Stimulated activated memory B cell treated with anti-CD40 and anti-IgM and Interleukin-4, amounts not matched to agents 10 μg/mL and 1 μg/mL and 100 μg/mL, for 72 hours (primary cell): ENCODE results near the gene YBX2.

Experiments
- ATAC-seq: fragments of 150-1000 bp; cut with Tn5 transposase; 2 replicates; pipeline ENCODE4 v1.10.0; 2021
- H3K27ac Mint-ChIP-seq: one replicate; pipeline ENCODE4 v1.8.0; 2022; ENCODE audit warnings: mild to moderate bottlenecking, mixed read lengths
- H3K27me3 Mint-ChIP-seq: one replicate; pipeline ENCODE4 v1.8.0; 2022; ENCODE audit warnings: mixed read lengths
- H3K36me3 Mint-ChIP-seq: one replicate; pipeline ENCODE4 v1.8.0; 2022; ENCODE audit warnings: mixed read lengths
- H3K4me1 Mint-ChIP-seq: one replicate; pipeline ENCODE4 v1.8.0; 2022; ENCODE audit warnings: mixed read lengths
- H3K4me3 Mint-ChIP-seq: one replicate; pipeline ENCODE4 v1.8.0; 2022; ENCODE audit warnings: mild to moderate bottlenecking, moderate library complexity, mixed read lengths
- H3K9me3 Mint-ChIP-seq: one replicate; pipeline ENCODE4 v1.8.0; 2022; ENCODE audit warnings: mixed read lengths

YBX2 gene

DNA sequence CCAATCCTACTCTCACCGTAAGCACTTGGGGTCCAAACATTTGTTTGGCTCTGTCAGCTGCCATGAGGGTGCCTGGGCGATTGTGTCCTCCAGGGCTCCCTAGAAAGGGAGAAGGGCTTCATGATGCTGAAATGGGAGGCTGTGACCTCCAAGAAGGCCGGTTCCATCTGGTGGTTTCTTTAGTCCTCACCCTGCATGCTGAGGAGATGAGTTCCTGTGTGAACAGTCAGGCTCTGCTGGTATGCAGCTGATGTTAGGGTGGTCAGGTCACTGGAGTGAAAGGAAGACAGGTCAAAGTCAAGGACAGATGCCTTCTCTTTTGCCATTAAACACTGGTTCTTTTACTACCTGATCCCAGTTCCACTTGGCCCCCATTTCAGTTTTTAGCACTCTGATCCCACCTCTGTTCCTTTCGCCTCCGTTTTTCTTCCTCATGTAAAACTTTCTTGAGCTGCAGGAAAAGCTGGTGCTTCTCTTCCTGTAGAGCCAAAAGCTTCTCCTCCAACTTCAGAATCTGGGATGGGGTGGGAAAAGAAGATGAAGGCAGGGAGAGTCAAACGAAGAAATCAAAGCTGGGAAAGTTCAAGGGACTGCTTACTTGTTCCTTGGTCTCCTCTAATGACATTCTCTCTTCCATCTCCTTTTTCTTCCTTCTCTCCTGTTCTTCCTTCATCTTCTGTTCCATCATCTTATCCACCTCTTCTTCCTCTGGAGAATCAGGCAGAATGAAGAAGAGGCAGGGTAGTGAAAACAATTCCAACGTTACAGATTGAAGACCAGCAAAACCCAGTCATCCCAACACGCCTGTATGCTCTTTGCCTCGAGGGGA is 19.7 kb upstream of the YBX2 start:
- peaks cover 82% of the 10 kb centered on the region for H3K36me3 Mint-ChIP-seq
- no peaks in the 10 kb centered on the region for H3K9me3 Mint-ChIP-seq
- ATAC-seq, result no peak
- H3K27ac Mint-ChIP-seq, result peak overlapping the region; percentile 86
- H3K4me1 Mint-ChIP-seq, result peaks cover 67% of the 10 kb centered on the region
- H3K4me3 Mint-ChIP-seq, result peak overlapping the region; percentile 88
- no peaks in the 10 kb centered on the region for H3K27me3 Mint-ChIP-seq

DNA sequence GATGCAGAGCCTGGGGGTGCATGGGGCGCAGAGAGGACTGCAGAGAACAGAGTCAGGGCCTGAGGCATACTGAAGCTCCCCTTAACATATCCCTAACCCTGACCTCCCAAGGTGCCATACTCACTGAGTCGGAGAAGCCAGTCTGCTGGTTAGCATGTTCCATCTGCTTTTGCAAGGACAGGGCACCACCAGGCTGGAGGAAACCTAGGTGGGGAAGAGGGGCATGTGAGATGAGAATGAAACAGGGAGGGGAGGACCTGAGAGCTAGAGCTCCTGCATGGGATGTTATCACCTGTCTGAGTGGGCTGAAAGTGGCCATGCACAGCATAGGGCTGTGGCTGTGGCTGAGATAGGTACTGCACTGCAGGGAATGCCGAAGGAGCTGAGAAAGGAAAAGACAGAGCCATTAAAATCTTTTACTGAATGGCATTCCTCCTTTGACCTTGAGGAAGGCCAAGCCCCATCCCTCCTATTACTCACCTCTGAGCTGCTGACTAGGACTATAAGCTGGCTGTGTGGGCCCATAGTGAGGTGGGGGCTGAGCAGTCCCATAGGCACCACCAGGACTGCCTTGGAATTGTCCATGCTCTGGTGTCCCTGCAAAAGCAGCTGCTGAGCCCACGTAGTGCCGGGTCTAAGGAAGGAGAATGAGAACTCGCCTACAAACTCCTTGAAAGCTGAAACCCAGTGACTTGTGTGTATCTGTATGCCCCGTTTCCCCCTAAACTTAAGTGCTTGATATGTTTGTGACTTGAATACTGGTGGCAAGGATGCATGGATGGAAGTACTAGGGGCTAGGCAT is 18.9 kb upstream of the YBX2 start:
- Mint-ChIP-seq H3K9me3 (no peaks in the 10 kb centered on the region), H3K4me3 (peak overlapping the region; percentile 88), H3K36me3 (peaks cover 81% of the 10 kb centered on the region), H3K27ac (peak overlapping the region; percentile 86), H3K27me3 (no peaks in the 10 kb centered on the region), H3K4me1 (peaks cover 69% of the 10 kb centered on the region)
- no peak for ATAC-seq

DNA sequence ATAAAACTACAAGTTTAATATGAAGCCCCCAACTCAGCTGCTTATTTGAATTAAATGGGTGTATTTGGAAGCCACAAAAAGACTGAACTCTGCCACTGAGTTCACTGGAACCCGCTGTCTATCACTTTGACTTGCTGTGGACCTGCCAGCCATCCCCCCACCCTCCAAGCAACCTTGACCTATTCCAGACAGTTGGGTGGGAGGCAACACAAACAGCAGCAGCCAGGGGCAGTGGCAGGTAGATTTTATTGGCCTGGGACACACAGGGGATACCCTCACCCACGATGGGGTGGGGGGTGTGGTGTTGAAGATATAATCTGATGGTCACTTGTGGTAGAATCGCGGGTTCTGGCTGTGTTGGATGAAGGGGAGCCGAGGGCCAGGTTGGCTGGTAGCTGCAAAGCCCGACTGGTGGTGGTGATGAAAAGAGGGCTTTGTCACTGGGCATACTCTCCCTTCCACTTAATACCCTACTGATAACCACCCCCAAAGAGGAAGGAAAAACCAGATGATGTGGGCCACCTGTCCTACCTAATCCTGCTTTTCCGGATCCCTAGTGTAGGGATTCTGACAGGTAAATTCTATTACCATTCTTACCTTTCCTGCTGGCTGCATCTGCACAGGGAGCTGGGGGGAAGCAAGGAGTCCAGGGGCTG is 18.1 kb upstream of the YBX2 start:
- H3K27me3 Mint-ChIP-seq, result no peaks in the 10 kb centered on the region
- peaks cover 74% of the 10 kb centered on the region for H3K36me3 Mint-ChIP-seq
- H3K27ac Mint-ChIP-seq, result peak overlapping the region; percentile 86
- no peaks in the 10 kb centered on the region for H3K9me3 Mint-ChIP-seq
- ATAC-seq, result no peak
- no peak overlapping the region for H3K4me3 Mint-ChIP-seq
- H3K4me1 Mint-ChIP-seq, result peaks cover 69% of the 10 kb centered on the region

DNA sequence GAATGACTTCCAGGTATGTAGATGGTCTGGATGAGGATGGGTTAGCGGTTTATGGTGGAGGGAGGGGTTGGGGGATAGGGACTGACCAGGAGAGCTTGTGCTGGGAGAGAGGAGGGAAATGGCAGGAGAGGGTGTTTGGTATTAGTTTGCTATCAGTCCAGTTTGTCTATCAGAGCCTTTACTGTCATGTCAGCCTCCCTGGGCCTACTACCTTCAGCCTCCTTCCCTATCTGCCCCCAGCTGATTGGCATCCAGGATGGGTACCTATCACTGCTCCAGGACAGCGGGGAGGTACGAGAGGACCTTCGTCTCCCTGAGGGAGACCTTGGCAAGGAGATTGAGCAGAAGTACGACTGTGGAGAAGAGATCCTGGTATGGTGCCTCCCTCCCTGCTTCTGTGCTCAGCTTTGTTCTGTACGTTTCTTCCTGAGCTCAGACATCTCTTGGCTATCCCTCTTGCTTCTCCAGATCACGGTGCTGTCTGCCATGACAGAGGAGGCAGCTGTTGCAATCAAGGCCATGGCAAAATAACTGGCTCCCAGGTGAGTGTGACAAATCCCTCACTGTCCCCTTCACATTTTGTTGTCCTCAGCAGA is 16.8 kb upstream of the YBX2 start:
- no peak for ATAC-seq
- no peak overlapping the region for H3K4me3 Mint-ChIP-seq
- peaks cover 62% of the 10 kb centered on the region for H3K36me3 Mint-ChIP-seq
- peak overlapping the region; percentile 11 for H3K27ac Mint-ChIP-seq
- no peaks in the 10 kb centered on the region for H3K9me3 Mint-ChIP-seq
- peaks cover 64% of the 10 kb centered on the region for H3K4me1 Mint-ChIP-seq
- H3K27me3 Mint-ChIP-seq, result no peaks in the 10 kb centered on the region

DNA sequence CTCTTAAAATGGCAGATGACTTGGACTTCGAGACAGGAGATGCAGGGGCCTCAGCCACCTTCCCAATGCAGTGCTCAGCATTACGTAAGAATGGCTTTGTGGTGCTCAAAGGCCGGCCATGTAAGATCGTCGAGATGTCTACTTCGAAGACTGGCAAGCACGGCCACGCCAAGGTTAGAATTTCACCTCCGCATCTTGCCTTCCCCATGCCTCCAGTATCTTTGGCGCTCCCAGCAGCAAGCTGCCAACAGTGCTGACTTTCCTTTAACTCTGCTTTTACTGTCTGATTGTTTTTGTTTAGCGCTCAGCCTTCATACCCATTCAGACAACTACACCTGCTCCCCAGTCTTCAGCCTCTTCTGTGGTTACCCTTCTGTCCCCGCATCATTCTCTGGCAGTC is 15.2 kb upstream of the YBX2 start:
- H3K4me3 Mint-ChIP-seq, result peak overlapping the region; percentile 80

DNA sequence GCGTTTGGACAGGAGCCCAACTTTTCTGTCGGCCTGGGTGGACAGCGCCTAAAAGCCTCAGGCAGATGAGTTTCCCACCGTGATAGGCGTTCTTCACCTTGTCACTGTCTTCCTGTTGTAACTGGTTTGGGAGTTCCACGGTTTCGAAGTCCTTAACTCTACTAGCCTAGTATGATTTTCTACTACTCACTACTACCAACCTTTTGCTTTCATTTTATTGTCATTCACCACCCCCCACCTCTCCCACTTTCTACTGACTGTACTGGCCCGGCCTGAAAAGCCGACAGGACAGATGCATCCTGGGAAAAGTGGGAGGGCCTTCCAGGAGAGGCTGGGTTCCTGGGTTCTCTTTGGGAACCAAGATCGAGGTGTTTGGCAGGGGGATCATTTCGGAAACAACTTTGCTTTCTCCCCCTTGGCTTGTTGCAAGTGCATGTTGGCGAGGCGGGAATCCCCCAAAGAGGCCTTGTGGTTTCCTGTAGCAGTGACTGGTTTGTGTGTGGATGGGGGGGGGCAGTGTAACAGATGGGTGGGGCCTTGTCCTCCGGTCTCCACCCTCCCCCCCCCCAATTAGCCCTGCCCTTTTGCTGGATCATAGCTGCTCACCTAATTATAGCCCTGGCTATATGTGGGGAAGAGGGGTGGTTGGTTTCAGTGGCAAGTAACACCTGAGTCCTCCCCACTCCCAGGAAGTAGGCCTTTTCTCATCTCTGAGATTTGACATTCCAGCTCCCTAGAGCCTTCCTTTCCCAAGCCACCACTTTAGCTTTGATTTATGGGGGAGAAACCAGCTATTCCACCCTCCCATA is 14.4 kb upstream of the YBX2 start:
- peaks cover 49% of the 10 kb centered on the region for H3K4me1 Mint-ChIP-seq
- H3K4me3 Mint-ChIP-seq, result peak overlapping the region; percentile 80
- no peaks in the 10 kb centered on the region for H3K9me3 Mint-ChIP-seq
- H3K36me3 Mint-ChIP-seq, result peaks cover 52% of the 10 kb centered on the region
- peak overlapping the region; percentile 93 for H3K27ac Mint-ChIP-seq
- peak; percentile 49 for ATAC-seq
- no peaks in the 10 kb centered on the region for H3K27me3 Mint-ChIP-seq

More for the DNA sequence above, 15.2 kb upstream of the YBX2 start:
- H3K36me3 Mint-ChIP-seq, result peaks cover 59% of the 10 kb centered on the region
- H3K27me3 Mint-ChIP-seq, result no peaks in the 10 kb centered on the region
- H3K9me3 Mint-ChIP-seq, result no peaks in the 10 kb centered on the region
- H3K27ac Mint-ChIP-seq, result peak overlapping the region; percentile 93
- peaks cover 57% of the 10 kb centered on the region for H3K4me1 Mint-ChIP-seq
- ATAC-seq, result no peak

DNA sequence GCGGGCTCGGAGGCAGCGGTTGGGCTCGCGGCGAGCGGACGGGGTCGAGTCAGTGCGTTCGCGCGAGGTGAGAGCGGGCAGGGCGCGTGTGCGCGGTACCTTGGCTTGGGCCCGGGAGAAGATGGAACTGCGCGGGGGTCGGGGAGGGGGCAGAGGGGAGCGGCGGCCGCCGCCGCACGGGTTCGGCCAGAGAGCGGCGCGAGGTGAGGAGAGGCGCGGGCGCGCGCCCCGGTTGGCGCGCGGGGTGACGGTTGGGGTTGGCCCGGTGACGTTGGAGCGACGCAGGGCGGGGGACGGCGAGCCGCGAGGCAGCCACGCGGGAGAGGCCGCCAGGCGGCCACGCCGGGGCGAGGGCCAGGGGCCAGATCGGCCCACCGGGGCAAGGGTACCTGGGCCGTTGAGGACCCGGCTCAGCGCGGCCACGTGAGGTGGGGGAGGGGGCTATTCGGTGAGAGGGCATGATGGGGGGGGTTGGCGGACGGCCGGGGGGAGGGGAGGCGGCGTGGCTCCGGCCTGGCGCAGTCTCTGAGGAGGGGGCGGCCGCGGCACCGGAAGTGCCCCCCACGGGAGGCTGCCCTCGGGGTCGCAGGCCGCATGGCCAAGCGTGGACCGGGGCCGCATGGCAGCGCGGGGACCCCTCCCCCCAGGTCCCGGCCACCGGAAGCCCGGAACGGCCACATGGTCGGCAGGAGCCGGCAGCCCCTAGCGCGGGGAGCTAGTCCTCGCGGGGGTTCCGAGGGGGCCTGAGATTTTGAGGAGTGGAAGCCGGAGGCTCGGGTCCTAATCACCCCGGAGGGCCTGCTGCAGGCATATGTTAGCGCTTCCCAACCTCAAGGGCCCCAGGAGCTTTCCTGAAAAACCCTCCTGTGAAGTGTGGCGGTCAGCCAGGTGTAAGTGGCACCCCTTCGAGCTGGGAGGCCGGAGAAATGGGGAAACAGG is 13.5 kb upstream of the YBX2 start:
- H3K36me3 Mint-ChIP-seq, result peaks cover 45% of the 10 kb centered on the region
- H3K27me3 Mint-ChIP-seq, result no peaks in the 10 kb centered on the region
- H3K4me3 Mint-ChIP-seq, result peak overlapping the region; percentile 80
- peaks cover 41% of the 10 kb centered on the region for H3K4me1 Mint-ChIP-seq
- peak; percentile 43 for ATAC-seq
- H3K9me3 Mint-ChIP-seq, result no peaks in the 10 kb centered on the region
- peak overlapping the region; percentile 93 for H3K27ac Mint-ChIP-seq

DNA sequence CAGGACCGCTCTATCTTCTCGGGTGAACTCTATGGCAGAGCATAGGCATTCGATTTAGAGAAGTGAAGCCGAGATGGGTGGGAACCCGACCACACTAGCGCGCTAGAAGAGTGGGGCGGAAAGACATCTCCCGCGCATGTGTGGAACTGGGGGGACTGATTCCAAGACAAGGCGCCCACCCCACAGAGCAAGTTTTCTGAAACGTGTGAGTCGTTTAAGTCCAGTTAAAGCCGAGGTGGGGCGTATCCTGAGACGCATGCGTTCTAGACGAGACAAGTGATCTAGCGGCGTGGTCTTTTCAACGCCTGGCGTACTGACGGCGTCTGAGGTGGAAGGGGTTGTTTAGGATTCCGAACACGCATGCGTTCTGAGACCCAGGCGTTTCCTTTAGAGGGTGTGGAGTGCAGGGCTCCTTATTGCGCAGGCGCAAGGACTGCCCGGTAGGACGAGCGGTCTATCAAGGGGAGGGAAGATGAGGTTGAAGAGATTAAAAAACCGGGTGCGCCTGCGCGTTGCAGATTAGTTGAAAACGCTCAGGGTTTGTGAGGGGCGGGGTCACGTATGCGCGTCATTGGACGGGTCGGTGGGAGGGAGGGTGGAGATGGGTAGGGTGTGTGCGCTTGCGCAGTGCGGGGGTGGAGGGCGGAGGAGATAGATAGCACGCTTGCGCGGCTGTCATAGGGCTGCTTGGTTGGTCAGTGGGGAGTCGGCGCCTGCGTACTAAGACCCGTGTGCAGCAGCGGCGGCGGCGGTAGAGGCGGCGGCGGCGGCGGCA is 12.7 kb upstream of the YBX2 start, which contains the start of gene EIF5A:
EIF5A (plus strand) TSS at position 718 of the 775 bp plus-strand sequence. CDS start 2,008 bp downstream, outside the sequence.
- peak; percentile 90 for ATAC-seq
- Mint-ChIP-seq H3K9me3 (no peaks in the 10 kb centered on the region), H3K27ac (peak within 1 kb of the TSS; percentile 93), H3K4me1 (peaks cover 32% of the 10 kb centered on the region), H3K4me3 (peak within 1 kb of the TSS; percentile 80), H3K27me3 (no peaks in the 10 kb centered on the region), H3K36me3 (peaks cover 36% of the 10 kb centered on the region)

DNA sequence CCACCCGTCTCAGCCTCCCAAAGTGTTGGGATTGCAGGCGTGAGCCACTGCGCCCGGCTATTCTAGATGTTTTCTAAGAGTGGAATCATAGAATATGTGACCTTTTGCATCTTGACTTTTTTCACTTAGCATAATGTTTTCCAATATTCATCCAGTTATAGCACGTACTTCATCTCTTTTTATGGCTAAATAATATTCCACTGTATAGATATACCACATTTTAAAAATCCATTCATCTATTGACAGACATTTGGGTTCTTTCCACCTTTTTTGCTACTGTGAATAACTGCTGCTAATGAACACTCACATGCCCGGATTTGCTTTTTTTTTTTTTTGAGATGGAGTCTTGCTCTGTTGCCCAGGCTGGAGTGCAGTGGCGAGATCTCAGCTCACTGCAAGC is 9.7 kb upstream of the YBX2 start:
- no peak overlapping the region for H3K27ac Mint-ChIP-seq
- H3K4me3 Mint-ChIP-seq, result no peak overlapping the region
- H3K4me1 Mint-ChIP-seq, result peaks cover 3% of the 10 kb centered on the region

DNA sequence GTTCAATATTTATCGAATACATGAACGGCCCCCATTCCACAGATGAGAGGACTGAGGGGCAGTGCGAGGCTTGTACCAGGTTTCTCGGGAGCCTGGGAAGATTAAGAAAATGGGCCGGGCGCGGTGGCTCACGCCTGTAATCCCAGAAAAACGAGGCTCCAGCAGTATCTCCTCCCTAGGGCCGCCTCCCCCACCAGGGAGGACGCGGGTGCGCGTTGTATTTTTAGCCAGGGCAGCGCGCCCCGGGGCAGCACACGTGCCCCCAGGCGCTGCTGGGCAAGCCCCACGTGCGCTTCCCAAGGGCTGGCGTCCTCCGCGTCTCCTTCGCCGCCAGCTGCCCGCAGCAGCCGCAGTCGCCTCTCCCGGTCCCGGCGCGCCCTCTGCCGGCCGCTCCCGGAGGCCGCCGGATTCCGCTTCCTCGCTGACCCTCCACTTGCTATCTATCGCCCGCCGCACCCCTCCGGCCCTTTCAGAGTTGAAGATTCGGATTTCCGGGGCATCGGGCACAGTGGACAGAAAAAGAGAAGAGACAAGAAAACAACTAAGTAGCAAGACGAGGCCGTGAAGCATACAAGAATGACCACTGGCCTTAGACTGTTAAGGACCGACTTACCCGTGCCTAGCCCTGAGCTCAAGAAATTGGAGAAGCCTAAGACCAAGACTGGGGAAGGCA is 1.9 kb upstream of the YBX2 start:
- Mint-ChIP-seq H3K36me3 (no peaks in the 10 kb centered on the region), H3K9me3 (no peaks in the 10 kb centered on the region), H3K4me1 (peaks cover 23% of the 10 kb centered on the region), H3K4me3 (peak overlapping the region; percentile 17), H3K27me3 (peaks cover 47% of the 10 kb centered on the region), H3K27ac (peak overlapping the region; percentile 6)
- ATAC-seq, result peak; percentile 70

More for the DNA sequence above, 9.7 kb upstream of the YBX2 start:
- no peaks in the 10 kb centered on the region for H3K9me3 Mint-ChIP-seq
- no peaks in the 10 kb centered on the region for H3K27me3 Mint-ChIP-seq
- peaks cover 7% of the 10 kb centered on the region for H3K36me3 Mint-ChIP-seq
- ATAC-seq, result no peak

DNA sequence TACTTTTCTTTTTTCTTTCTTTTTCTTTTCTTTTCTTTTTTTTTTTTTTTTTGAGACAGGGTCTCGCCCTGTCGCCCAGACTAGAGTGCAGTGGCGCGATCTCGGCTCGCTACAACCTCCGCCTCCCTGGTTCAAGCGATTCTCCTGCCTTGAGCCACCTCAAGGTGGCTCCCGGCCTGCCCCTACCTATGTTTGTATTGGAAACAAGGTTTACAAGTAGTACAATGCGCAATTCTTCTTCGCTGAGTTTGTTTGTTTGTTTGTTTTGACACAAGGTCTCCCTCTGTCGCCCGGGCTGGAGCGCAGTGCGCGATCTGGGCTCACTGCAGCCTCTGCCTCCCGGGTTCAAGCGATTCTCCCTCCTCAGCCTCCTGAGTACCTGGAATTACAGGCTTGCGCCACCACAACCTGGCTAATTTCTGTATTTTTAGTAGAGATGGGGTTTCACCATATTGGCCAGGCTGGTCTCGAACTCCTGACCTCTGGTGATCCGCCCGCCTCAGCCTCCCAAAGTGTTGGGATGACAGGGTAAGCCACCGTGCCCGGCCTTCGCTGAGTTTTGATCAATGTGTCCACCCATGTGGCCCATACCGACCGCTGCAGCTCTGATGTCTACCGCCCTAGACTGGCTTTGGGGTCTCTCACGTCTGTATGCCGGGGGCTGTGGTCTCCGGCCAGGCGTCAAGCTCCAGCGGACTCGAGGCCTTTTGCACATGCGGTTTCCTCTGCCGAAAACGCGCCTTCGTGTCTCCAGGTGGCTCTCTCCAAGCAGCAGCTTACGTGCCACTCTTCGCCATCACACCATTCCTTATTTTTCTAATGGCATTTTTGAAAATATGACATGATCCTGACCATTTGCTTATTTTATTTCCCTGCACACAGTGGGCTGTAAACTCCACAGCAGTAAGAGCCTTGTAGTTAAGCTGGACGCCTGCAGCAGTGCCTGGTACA is 1.1 kb upstream of the YBX2 start:
- peaks cover 23% of the 10 kb centered on the region for H3K4me1 Mint-ChIP-seq
- peak overlapping the region; percentile 44 for H3K27ac Mint-ChIP-seq
- no peak for ATAC-seq
- peak overlapping the region; percentile 82 for H3K4me3 Mint-ChIP-seq
- H3K9me3 Mint-ChIP-seq, result no peaks in the 10 kb centered on the region
- H3K36me3 Mint-ChIP-seq, result no peaks in the 10 kb centered on the region
- H3K27me3 Mint-ChIP-seq, result peaks cover 55% of the 10 kb centered on the region
